ENCODE measurements around the gene BOLA1.
"Not testable (repeated sequence)": the region's sequence is repeated elsewhere in the genome, so short reads cannot be mapped to it uniquely, and the experiment has no call there.

BOLA1 gene, protein sequence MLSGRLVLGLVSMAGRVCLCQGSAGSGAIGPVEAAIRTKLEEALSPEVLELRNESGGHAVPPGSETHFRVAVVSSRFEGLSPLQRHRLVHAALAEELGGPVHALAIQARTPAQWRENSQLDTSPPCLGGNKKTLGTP

GRCh38 chr1:149899460-149900284, at the start of gene BOLA1:
BOLA1 (plus strand) TSS chr1:149899568; CDS start chr1:149900060, 492 bp downstream.
- DNase-seq (ENCODE audit: low read depth): peak; percentile 80

- DNase-seq (ENCODE audit: low read depth): no peak
These were observed 49.4 kb upstream of the BOLA1 start for GRCh38 chr1:149849947-149850360.

GRCh38 chr1:149850732-149851345, 48.5 kb upstream of the BOLA1 start:
- DNase-seq (ENCODE audit: low read depth): not testable (repeated sequence)

- not testable (repeated sequence) for DNase-seq (ENCODE audit: low read depth)
These were observed 47.7 kb upstream of the BOLA1 start for GRCh38 chr1:149851585-149852213.

- DNase-seq (ENCODE audit: low read depth): not testable (repeated sequence)
These were observed 47.1 kb upstream of the BOLA1 start for GRCh38 chr1:149852263-149852662.

- DNase-seq (ENCODE audit: low read depth): not testable (repeated sequence)
These were observed 39.1 kb upstream of the BOLA1 start for GRCh38 chr1:149860271-149860670.

- DNase-seq (ENCODE audit: low read depth): not testable (repeated sequence)
These were observed 38.5 kb upstream of the BOLA1 start for GRCh38 chr1:149860684-149861496.

DNA sequence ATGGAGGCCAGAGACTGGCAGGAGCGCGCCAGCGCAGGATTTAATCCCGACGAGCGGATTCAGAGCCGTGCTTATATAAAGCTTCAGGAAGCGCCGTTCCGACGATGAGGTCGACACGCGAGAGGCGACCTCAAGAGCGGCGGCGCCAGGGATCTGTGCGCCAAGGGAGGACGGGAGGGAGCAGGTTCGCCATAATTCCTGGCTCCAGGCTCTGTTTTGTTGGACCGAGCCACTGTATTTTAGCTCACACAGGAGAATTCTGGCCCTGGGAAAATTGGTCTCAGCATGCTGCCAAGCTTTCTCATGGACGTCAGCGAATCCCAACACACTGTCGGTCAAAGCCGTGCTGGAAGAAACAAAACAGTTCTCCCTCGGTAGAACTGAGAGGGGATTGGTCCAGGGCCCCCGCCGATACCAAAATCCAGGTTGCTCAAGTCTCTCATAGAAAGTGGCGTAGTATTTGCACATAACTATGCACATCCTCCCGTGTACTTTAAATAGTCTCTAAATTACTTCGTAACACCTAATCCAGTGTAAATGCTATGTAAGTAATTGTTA, 37.8 kb upstream of the BOLA1 start:
- not testable (repeated sequence) for DNase-seq (ENCODE audit: low read depth)

GRCh38 chr1:149866887-149867286, 32.5 kb upstream of the BOLA1 start:
- DNase-seq (ENCODE audit: low read depth): not testable (repeated sequence)

- DNase-seq (ENCODE audit: low read depth): not testable (repeated sequence)
These were observed 26.3 kb upstream of the BOLA1 start for GRCh38 chr1:149873060-149873459.

DNA sequence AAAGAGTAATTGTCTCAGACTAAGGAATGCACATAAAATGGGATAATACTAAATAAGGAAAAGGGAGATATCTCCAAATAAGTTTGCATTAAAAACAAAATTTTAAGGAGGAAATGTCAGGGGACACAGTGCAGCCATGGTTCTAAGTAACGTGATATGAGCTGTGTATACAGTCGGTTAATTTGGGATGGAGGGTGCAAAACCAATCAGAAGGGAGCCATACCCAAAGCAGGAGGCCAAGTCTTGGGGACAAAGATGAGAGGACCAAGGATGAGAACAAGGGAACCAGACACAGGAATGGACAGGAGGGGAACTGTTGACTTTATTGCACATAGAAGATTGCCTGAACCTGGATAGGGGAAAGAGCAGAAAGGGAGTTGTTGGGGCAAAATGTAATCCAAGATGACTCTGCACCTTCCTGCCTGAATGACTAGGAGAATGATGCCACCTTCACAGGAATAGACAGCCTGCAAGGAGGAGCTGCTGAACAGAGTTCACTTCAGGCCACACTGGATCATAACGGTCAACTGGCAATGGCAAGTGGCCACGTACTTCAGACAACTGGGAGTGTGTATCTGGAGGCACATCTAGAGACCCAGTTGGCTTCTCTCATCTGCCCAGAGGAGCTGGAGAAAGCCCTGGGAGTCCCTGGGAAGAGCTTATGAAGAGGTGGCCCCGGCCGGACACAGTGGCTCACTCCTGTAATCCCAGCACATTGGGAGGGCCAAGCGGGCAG, 22.0 kb upstream of the BOLA1 start:
- no peak for DNase-seq (ENCODE audit: low read depth)

- DNase-seq (ENCODE audit: low read depth): no peak
These were observed 19.8 kb upstream of the BOLA1 start for GRCh38 chr1:149879556-149879955.

DNA sequence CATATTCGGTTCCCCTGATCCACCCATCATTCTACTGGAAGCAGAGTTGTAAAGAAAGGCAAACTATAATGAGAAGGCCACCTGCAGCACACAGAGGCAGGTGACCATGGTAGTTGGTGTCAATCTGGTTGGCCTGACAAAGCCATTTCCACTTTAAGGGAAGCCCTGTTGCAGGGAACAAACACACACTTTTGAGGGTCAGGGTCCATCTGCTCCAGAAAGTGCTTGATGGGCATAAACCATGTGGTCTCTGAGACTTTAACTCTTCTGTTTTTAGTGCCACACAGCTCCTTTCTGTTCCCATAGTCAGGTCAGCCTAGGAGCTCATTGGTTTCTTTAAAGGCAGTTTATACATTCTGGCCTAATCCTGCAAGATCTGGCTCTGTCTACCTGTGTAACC, 17.5 kb upstream of the BOLA1 start:
- DNase-seq (ENCODE audit: low read depth): no peak

DNA sequence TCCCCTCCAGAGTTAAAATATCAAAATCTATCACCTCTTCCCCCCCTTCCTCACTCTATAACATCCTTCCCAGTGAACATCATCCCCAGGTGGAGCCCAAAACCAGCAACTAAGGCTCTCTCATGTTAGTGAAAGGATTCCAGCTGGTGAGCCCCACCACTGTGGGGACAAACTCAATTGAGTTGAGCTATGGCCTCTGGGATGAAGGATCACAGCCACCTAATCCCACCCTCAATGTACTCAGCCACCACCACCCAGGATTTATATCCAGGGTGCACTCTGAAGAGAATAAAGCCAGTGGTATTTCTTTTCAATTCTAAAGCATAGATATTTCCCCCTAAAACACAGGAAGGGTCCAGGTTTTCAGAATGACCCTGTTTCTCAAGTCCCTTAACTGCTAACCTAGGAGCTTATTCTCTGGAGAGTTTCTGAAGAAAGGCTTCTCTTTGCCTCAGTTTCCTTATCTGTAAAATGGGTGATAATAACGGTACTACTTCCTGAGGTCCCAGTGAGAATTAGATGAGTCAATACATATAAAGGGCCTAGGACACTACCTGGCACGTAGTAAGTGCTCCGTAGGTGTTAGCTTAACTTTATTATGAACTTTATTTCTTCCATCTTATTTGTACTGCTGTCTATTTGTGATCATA, 15.6 kb upstream of the BOLA1 start:
- DNase-seq (ENCODE audit: low read depth): no peak

DNA sequence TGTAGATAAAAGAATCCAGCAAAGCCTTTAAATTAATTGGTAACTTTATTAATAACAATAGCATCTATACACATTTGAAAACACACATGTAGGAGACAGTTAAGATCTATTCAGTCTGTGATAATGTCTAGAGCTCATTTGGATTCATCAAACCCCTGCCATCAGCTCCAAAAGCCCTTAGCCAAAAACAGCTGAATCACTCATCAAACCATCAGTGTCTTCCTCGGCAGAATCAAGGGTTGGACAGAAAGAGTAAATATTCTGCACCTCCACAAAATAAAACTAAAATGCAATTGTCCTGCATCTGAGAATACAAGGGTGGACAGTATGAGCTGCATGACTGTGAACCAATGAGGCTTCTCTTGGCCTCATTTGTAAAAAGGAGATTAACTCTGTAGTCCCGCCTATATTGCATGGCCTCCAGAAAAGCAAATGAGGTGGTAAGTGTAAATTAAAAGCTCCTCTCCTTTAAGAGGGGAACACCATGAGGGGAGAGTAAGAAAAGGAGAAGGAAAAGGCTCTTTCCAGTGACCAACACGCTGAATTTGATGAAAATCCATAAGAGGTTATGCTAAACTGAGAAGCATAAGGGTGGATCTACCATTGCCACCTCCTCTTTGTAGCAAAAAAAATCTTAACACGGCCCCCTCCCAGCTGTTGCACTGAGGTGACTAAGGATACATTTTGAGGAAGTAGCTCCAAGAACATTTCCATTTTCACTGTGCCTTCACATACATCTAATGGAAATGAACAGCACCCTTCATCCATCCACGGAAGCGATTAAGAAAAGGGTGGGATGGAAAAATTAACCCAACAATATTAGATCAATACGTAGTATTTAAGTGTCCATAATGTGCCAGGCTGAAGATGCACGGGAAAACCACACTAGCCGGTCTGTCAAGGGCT, 14.7 kb upstream of the BOLA1 start:
- DNase-seq (ENCODE audit: low read depth): no peak

DNA sequence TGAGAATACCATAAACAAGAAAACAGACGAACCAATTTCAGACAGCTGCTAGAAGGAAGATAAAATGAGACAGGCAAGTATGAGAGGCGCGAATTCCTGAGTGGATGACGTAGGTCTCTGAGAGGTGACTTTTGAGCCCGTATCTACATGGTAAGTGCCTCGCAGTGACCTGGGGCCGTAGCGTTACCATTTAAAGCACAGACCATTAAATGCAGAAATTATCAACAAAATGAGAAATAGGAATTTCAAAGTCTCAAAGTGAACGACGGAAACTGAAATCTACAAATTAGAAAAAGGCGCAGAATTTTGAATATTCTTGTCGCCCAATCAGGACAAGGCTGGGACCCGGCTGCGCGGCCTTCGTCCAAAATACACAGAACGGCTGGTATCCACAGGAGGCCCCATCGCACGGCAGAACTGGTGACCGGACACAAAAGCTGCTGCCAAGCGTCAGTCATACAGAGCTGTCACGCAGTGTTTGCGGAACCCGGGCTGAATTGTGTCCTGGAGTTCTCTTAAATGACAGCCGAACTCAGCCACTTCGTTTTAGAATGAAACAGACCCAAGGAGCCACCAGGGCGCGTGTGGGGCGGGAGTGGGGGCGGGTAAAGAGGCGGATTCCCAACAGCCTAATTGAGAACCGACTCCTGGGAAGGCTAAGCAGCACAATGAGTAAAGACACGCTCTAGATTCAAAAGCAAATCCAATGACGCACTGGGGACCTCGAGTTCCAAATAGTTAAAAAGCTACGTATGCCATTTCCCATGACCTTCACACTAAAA, 13.8 kb upstream of the BOLA1 start:
- DNase-seq (ENCODE audit: low read depth): peak; percentile 69

DNA sequence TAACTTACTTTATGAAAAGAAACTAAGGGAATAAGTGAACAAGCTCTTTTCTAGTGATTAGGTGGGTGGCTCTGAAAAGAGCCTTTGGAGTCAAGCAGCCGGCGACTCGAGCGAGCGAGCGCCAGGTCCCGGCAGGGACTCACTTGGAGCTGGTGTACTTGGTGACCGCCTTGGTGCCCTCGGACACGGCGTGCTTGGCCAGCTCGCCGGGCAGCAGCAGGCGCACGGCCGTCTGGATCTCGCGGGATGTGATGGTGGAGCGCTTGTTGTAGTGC, 13.3 kb upstream of the BOLA1 start:
- DNase-seq (ENCODE audit: low read depth): not testable (repeated sequence)

- peak; percentile 99 for DNase-seq (ENCODE audit: low read depth)
These were observed 12.8 kb upstream of the BOLA1 start for GRCh38 chr1:149886396-149887195.
